Neural cell (in vitro differentiated cells): ENCODE measurements around the gene MEGF9. TPM values are rescaled to one million over a fixed set of nuclear protein-coding genes. Genes with fewer than 3 reads are reported as not detected.

Experiments used
- H2AFZ ChIP-seq: fragments of 200-600, 300-800 bp; sonication (generic), shearing (Covaris generic); 2 replicates; pipeline ENCODE4 v1.6.0; 2014; ENCODE audit warnings: low read depth, mild to moderate bottlenecking, antibody characterized with exemption, low read length, moderate library complexity
- H3F3A ChIP-seq: fragments of 200-600 bp; shearing (Covaris generic); 2 replicates; pipeline ENCODE4 v1.6.1; 2016; ENCODE audit warnings: mild to moderate bottlenecking, moderate library complexity, mixed read lengths, antibody characterized with exemption, low read length; ENCODE audit not compliant: insufficient read depth, poor library complexity, severe bottlenecking
- H3K27ac ChIP-seq: fragments of 200-600, 300-800 bp; sonication (generic), shearing (Covaris generic); 2 replicates; pipeline ENCODE4 v1.5.1; 2014; ENCODE audit warnings: mild to moderate bottlenecking, low read length, moderate library complexity
- H3K27me3 ChIP-seq: fragments of 300-800, 200-600 bp; sonication (generic), shearing (Covaris generic); 2 replicates; pipeline ENCODE4 v1.6.0; 2014; ENCODE audit warnings: mild to moderate bottlenecking, low read depth, low read length, moderate library complexity; ENCODE audit not compliant: insufficient read depth
- H3K36me3 ChIP-seq: fragments of 300-800, 200-600 bp; sonication (generic), shearing (Covaris generic); 2 replicates; pipeline ENCODE4 v1.5.1; 2014; ENCODE audit warnings: mild to moderate bottlenecking, antibody characterized with exemption, low read length, moderate library complexity; ENCODE audit not compliant: insufficient read depth
- H3K4me2 ChIP-seq: fragments of 300-800, 200-600 bp; sonication (generic), shearing (Covaris generic); 2 replicates; pipeline ENCODE4 v1.6.0; 2014; ENCODE audit warnings: mild to moderate bottlenecking, low read length
- H3K4me3 ChIP-seq: fragments of 300-800, 200-600 bp; sonication (generic), shearing (Covaris generic); 2 replicates; pipeline ENCODE4 v1.5.1; 2014; ENCODE audit warnings: mild to moderate bottlenecking, low read length, moderate library complexity
- H3K79me2 ChIP-seq: fragments of 200-600 bp; shearing (Covaris generic); replicated peaks from 2 replicates; pipeline ENCODE4 v1.6.0; 2014; ENCODE audit warnings: mild to moderate bottlenecking, low read length, moderate library complexity; ENCODE audit not compliant: insufficient read depth
- H3K9ac ChIP-seq: fragments of 300-800, 200-600 bp; sonication (generic), shearing (Covaris generic); 2 replicates; pipeline ENCODE4 v1.6.1; 2016; ENCODE audit warnings: mild to moderate bottlenecking, low read length, mixed read lengths
- H3K9me2 ChIP-seq: fragments of 200-600 bp; shearing (Covaris generic); 2 replicates; pipeline ENCODE4 v1.6.1; 2016; ENCODE audit warnings: mild to moderate bottlenecking, low read length, mixed read lengths; ENCODE audit not compliant: insufficient read depth
- H3K9me3 ChIP-seq: fragments of 200-600, 300-800 bp; sonication (generic), shearing (Covaris generic); 2 replicates; pipeline ENCODE4 v1.6.1; 2016; ENCODE audit warnings: mild to moderate bottlenecking, mixed run types, low read length, moderate library complexity, mixed read lengths
- H4K20me1 ChIP-seq: fragments of 200-600 bp; shearing (Covaris generic); 2 replicates; pipeline ENCODE4 v1.6.1; 2016; ENCODE audit warnings: mild to moderate bottlenecking, mixed run types; ENCODE audit not compliant: insufficient read depth
- EP300 ChIP-seq: fragments of 450-650 bp; conservative IDR thresholded peaks from 2 replicates; pipeline ENCODE4 v1.6.1; 2014; ENCODE audit warnings: antibody characterized with exemption, mild to moderate bottlenecking, moderate library complexity; ENCODE audit not compliant: poor library complexity, severe bottlenecking
- EZH2 ChIP-seq: fragments of 200-600, 300-800 bp; shearing (Covaris generic), sonication (generic); IDR thresholded peaks from 2 replicates; pipeline ENCODE4 v1.6.1; 2014; ENCODE audit warnings: antibody characterized with exemption, low read length, borderline replicate concordance, mild to moderate bottlenecking; ENCODE audit not compliant: insufficient read depth, poor library complexity, severe bottlenecking
- MXI1 ChIP-seq: fragments of 450-650 bp; conservative IDR thresholded peaks from 2 replicates; pipeline ENCODE4 v1.6.1; 2014; ENCODE audit warnings: antibody characterized with exemption, mild to moderate bottlenecking; ENCODE audit not compliant: poor library complexity, severe bottlenecking
- POLR2AphosphoS5 ChIP-seq: IDR thresholded peaks from 2 replicates; pipeline ENCODE4 v1.6.1; 2012
- RAD21 ChIP-seq: fragments of 450-650 bp; conservative IDR thresholded peaks from 2 replicates; pipeline ENCODE4 v1.6.1; 2014; ENCODE audit warnings: antibody characterized with exemption, mild to moderate bottlenecking, moderate library complexity
- REST ChIP-seq: IDR thresholded peaks from 2 replicates; pipeline ENCODE4 v1.6.1; 2012; ENCODE audit warnings: borderline replicate concordance
- SMC3 ChIP-seq: fragments of 450-650 bp; conservative IDR thresholded peaks from 2 replicates; pipeline ENCODE4 v1.6.1; 2014; ENCODE audit warnings: antibody characterized with exemption, mild to moderate bottlenecking, moderate library complexity; ENCODE audit not compliant: poor library complexity
- TAF1 ChIP-seq: IDR thresholded peaks from 2 replicates; pipeline ENCODE4 v1.6.1; 2012; ENCODE audit warnings: low read depth
- polyA plus RNA-seq: library from polyadenylated mRNA; depleted of rRNA; stranded (reverse); fragments of >200 nt; gene quantifications from 2 replicates; pipeline ENCODE4 v1.2.3, GENCODE V29; 2014
- TF ChIP-seq, protein P1 (sequence below): fragments of 450-650 bp; IDR thresholded peaks from 2 replicates; pipeline ENCODE4 v1.5.1; 2014; ENCODE audit warnings: antibody characterized with exemption, mild to moderate bottlenecking, moderate library complexity; ENCODE audit not compliant: poor library complexity, severe bottlenecking

MEGF9 gene
- polyA plus RNA-seq, 1 donor from 2014 or later: 35.0 TPM

DNA sequence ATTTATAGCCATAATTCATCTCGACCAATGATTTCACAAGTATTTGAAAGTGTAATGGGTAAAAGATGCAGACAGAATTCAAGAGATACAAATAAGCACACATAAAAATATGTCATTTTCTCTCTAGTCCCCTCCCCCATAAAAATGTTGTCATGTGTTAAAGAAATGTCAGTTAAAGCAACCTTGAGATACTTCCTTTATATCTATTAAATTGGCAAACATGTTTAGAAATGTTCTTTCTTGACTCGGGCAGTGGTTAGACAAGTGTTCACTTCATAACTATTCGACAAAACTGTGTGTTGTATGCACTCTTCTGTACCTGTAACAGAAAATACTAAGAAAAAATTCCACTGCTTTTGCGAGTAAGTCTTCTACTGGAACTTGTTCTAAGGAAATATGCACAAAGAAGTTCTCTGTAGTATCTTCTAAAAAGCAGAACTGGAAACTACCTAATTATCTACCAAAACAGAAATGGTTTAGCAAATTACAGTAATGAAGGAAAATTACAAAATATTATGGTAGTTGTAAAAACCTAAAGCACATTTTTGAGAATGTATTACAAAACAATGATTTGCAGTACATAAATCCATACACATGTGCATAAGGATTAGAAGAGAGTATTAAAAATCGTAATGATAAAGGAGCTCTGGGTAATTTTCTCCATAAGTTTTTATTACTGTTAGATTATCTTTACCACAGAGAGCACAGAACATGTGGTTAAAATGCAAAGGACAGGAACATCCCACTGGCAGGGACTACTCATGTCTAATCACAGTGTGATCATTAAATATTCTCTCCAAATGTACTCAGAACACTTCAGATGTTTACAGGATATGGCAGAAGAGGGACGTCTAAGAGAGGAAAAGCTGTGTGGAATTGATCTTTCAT lies 43.0 kb upstream of the MEGF9 start:
- no peaks in the 10 kb centered on the region for H3K79me2 ChIP-seq
- no peaks in the 10 kb centered on the region for H3K9me2 ChIP-seq
- no peaks in the 10 kb centered on the region for H3K9me3 ChIP-seq
- H2AFZ ChIP-seq: no peak overlapping the region
- H3K9ac ChIP-seq: no peak overlapping the region
- no peak overlapping the region for H3K27ac ChIP-seq
- no peaks in the 10 kb centered on the region for H4K20me1 ChIP-seq
- TF ChIP-seq POLR2AphosphoS5: no peak
- no peak for TF ChIP-seq TAF1
- no peak for TF ChIP-seq EP300
- no peak for TF ChIP-seq SMC3
- TF ChIP-seq RAD21: no peak
- TF ChIP-seq MXI1: no peak
- TF ChIP-seq EZH2: no peak
- TF ChIP-seq, protein P1, sequence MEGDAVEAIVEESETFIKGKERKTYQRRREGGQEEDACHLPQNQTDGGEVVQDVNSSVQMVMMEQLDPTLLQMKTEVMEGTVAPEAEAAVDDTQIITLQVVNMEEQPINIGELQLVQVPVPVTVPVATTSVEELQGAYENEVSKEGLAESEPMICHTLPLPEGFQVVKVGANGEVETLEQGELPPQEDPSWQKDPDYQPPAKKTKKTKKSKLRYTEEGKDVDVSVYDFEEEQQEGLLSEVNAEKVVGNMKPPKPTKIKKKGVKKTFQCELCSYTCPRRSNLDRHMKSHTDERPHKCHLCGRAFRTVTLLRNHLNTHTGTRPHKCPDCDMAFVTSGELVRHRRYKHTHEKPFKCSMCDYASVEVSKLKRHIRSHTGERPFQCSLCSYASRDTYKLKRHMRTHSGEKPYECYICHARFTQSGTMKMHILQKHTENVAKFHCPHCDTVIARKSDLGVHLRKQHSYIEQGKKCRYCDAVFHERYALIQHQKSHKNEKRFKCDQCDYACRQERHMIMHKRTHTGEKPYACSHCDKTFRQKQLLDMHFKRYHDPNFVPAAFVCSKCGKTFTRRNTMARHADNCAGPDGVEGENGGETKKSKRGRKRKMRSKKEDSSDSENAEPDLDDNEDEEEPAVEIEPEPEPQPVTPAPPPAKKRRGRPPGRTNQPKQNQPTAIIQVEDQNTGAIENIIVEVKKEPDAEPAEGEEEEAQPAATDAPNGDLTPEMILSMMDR: no peak
- TF ChIP-seq REST: no peak
- H3F3A ChIP-seq: no peaks in the 10 kb centered on the region
- no peak overlapping the region for H3K4me2 ChIP-seq
- no peaks in the 10 kb centered on the region for H3K27me3 ChIP-seq
- H3K36me3 ChIP-seq: no peaks in the 10 kb centered on the region
- no peak overlapping the region for H3K4me3 ChIP-seq

- Histone ChIP-seq H4K20me1 (no peaks in the 10 kb centered on the region), H3K79me2 (no peaks in the 10 kb centered on the region), H3K36me3 (no peaks in the 10 kb centered on the region), H3F3A (no peaks in the 10 kb centered on the region), H3K9ac (no peak overlapping the region), H2AFZ (no peak overlapping the region), H3K27me3 (no peaks in the 10 kb centered on the region), H3K27ac (no peak overlapping the region), H3K9me2 (no peaks in the 10 kb centered on the region), H3K4me2 (no peak overlapping the region), H3K4me3 (no peak overlapping the region), H3K9me3 (no peaks in the 10 kb centered on the region)
- TF ChIP-seq TAF1 (no peak), POLR2AphosphoS5 (no peak), EZH2 (no peak), RAD21 (no peak)
- TF ChIP-seq, protein P1: no peak
Observed at GRCh38 chr9:120756531-120756930, 42.3 kb upstream of the MEGF9 start.
